SU-DHL-6 (cell line): ENCODE measurements around the gene DTYMK.

Experiments used
- EZH2phosphoT487 ChIP-seq: fragments of 200-600 bp; sonication (generic), shearing (Covaris generic); conservative IDR thresholded peaks from 2 replicates; pipeline ENCODE4 v1.6.1; 2018; ENCODE audit warnings: mild to moderate bottlenecking, antibody characterized with exemption, low read length, moderate library complexity, mixed read lengths
- TF ChIP-seq, protein P1 (sequence below): fragments of 200-600 bp; sonication (generic); IDR thresholded peaks from one replicate; pipeline ENCODE4 v1.5.1; 2017; ENCODE audit warnings: antibody characterized with exemption, mild to moderate bottlenecking, low read length, moderate library complexity; ENCODE audit not compliant: insufficient read depth, poor library complexity, severe bottlenecking

- TF ChIP-seq, protein P1, sequence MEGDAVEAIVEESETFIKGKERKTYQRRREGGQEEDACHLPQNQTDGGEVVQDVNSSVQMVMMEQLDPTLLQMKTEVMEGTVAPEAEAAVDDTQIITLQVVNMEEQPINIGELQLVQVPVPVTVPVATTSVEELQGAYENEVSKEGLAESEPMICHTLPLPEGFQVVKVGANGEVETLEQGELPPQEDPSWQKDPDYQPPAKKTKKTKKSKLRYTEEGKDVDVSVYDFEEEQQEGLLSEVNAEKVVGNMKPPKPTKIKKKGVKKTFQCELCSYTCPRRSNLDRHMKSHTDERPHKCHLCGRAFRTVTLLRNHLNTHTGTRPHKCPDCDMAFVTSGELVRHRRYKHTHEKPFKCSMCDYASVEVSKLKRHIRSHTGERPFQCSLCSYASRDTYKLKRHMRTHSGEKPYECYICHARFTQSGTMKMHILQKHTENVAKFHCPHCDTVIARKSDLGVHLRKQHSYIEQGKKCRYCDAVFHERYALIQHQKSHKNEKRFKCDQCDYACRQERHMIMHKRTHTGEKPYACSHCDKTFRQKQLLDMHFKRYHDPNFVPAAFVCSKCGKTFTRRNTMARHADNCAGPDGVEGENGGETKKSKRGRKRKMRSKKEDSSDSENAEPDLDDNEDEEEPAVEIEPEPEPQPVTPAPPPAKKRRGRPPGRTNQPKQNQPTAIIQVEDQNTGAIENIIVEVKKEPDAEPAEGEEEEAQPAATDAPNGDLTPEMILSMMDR, result no peak
- TF ChIP-seq EZH2phosphoT487, result no peak
Measured at GRCh38 chr2:241629762-241630435, 56.7 kb downstream of the DTYMK start.
